ENCODE data around the gene ZNF747. TPM values are rescaled to one million over a fixed set of nuclear protein-coding genes. Genes with fewer than 3 reads are reported as not detected.
"Not testable (repeated sequence)": the region's sequence is repeated elsewhere in the genome, so short reads cannot be mapped to it uniquely, and the experiment has no call there.

The ZNF747 gene
- total RNA-seq, 4 donors from 2014 or later = 9.9 to 23.7 (median 19.6) TPM

DNA sequence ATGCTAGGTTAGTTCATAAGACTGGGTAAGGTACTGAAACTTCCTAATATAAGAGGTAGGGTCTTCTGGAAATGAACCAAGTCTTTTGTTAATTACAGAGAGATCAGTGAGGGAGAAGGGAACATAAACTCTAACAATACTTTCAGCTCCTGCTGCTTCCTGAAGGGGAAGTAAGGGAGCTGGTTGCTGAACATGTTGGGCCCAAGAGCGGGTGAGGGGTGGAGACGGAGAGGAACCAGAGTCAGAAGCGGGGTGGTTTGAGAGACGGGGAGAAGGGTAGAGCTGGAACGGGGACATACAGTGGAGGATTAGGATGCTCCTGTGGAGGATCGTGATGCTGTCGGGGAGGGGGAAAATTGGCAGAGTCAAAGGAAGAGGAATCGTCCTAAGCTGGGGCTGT is 11.5 kb upstream of the ZNF747 start:
- TF ChIP-seq, protein P1, sequence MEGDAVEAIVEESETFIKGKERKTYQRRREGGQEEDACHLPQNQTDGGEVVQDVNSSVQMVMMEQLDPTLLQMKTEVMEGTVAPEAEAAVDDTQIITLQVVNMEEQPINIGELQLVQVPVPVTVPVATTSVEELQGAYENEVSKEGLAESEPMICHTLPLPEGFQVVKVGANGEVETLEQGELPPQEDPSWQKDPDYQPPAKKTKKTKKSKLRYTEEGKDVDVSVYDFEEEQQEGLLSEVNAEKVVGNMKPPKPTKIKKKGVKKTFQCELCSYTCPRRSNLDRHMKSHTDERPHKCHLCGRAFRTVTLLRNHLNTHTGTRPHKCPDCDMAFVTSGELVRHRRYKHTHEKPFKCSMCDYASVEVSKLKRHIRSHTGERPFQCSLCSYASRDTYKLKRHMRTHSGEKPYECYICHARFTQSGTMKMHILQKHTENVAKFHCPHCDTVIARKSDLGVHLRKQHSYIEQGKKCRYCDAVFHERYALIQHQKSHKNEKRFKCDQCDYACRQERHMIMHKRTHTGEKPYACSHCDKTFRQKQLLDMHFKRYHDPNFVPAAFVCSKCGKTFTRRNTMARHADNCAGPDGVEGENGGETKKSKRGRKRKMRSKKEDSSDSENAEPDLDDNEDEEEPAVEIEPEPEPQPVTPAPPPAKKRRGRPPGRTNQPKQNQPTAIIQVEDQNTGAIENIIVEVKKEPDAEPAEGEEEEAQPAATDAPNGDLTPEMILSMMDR (IDR thresholded peaks at IDR 0.05) = no peak
- TF ChIP-seq POLR2A (IDR thresholded peaks at IDR 0.05) = no peak
- WGBS, 2 donors = 72 to 78% methylated on average over 8 of the region's 8 CpGs
- no peak overlapping the region for H3K4me3 ChIP-seq (ENCODE audit: low read depth, poor library complexity, severe bottlenecking)
- DNase-seq (ENCODE audit: low spot score in 2 of 2) = no peak
- intact Hi-C loops (cut with DNase I; ENCODE audit: low total_unique reads) = no loop called here

DNA sequence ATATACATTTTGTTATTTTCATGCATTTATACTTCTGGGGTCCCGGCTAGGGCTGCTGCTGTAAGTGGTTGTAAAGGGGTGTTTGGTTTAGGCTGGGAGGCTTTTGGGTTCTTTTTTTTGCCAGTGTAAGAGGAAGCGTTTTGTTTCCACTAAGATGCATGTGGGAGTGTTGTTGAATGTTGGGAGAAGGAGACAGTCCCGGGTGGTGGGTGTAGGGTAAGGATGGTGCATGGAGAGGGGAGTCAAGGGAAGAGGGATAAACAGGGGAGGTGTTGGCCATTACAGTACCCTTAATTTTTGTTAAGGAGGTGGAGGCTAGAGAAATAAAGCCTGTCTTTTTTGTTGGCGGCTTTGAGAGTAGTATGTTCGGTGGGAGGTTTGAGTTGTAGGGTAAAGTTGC is 8.4 kb upstream of the ZNF747 start:
- 83 to 87% methylated on average over 5 of the region's 5 CpGs for WGBS, 2 donors
- intact Hi-C loops (cut with DNase I; ENCODE audit: low total_unique reads) = no loop called here
- no peak overlapping the region for H3K4me3 ChIP-seq (ENCODE audit: low read depth, poor library complexity, severe bottlenecking)
- no peak for DNase-seq (ENCODE audit: low spot score in 2 of 2)
- TF ChIP-seq, protein P1 (IDR thresholded peaks at IDR 0.05) = no peak
- TF ChIP-seq POLR2A (IDR thresholded peaks at IDR 0.05) = no peak

DNA sequence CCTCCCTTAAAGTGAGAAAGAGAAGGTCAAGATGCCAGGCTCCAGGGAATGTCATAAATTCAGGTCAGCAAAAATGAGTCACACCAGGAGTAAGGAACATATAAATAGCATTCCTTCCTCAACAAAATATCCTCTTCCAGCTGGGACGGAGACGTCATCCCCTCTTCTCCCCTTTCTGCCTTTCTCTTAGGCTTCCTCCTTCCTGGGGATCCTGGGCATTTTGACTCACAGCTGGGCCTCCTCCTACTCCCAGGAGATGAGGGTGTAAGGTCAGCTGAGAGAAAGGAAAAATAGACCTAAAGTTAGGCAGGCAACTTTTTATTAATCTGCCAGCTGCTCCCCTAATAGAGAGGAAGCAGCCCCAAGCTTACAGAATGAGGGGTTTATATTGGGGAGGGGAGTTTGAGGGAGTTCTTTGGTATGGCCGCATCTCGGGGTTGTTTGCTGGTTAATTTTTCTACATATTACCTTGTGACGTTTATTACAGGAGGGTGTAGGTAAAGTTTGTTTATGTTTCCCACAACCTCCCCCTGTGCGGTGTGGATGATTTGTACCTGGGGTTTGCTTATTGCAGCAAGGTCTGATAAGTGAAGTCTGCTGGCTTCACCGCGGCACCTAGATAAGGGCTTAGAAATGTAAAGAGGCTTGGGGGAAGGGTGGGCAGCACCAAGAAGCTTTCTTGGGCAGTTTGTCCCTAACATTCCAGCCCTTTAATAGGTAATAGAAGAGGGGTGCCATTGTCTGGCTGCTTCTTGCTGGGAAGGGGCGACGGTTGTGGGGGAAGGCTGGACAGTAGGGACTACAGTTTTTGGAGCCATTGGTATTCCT is 7.1 kb upstream of the ZNF747 start:
- TF ChIP-seq POLR2A (IDR thresholded peaks at IDR 0.05) = no peak
- TF ChIP-seq, protein P1 (IDR thresholded peaks at IDR 0.05) = no peak
- H3K4me3 ChIP-seq (ENCODE audit: low read depth, poor library complexity, severe bottlenecking) = no peak overlapping the region
- intact Hi-C loops (cut with DNase I; ENCODE audit: low total_unique reads) = no loop called here
- no peak for DNase-seq (ENCODE audit: low spot score in 2 of 2)
- WGBS, 2 donors = 70 to 73% methylated on average over 10 of the region's 10 CpGs

GRCh38 chr16:30540916-30541464 is 6.3 kb upstream of the ZNF747 start:
- intact Hi-C loops (cut with DNase I; ENCODE audit: low total_unique reads); DNase-seq (ENCODE audit: low spot score in 2 of 2); H3K4me3 ChIP-seq (ENCODE audit: low read depth, poor library complexity, severe bottlenecking): not testable (repeated sequence)
- 81 to 86% methylated on average over 9 of the region's 9 CpGs for WGBS, 2 donors

- intact Hi-C loops (cut with DNase I; ENCODE audit: low total_unique reads); H3K4me3 ChIP-seq (ENCODE audit: low read depth, poor library complexity, severe bottlenecking); DNase-seq (ENCODE audit: low spot score in 2 of 2): not testable (repeated sequence)
- WGBS, 2 donors = 91 to 92% methylated on average over 13 of the region's 13 CpGs
These were observed 5.4 kb upstream of the ZNF747 start for GRCh38 chr16:30539986-30540526.

- H3K4me3 ChIP-seq (ENCODE audit: low read depth, poor library complexity, severe bottlenecking) = no peak overlapping the region
- intact Hi-C loops (cut with DNase I; ENCODE audit: low total_unique reads) = no loop called here
- TF ChIP-seq POLR2A (IDR thresholded peaks at IDR 0.05) = no peak
- TF ChIP-seq, protein P1 (IDR thresholded peaks at IDR 0.05) = no peak
- DNase-seq (ENCODE audit: low spot score in 2 of 2) = no peak
- whole genome bisulfite sequencing, 2 donors = 86 to 88% methylated on average over 8 of the region's 8 CpGs
These were observed 4.6 kb upstream of the ZNF747 start for GRCh38 chr16:30539000-30539964.

DNA sequence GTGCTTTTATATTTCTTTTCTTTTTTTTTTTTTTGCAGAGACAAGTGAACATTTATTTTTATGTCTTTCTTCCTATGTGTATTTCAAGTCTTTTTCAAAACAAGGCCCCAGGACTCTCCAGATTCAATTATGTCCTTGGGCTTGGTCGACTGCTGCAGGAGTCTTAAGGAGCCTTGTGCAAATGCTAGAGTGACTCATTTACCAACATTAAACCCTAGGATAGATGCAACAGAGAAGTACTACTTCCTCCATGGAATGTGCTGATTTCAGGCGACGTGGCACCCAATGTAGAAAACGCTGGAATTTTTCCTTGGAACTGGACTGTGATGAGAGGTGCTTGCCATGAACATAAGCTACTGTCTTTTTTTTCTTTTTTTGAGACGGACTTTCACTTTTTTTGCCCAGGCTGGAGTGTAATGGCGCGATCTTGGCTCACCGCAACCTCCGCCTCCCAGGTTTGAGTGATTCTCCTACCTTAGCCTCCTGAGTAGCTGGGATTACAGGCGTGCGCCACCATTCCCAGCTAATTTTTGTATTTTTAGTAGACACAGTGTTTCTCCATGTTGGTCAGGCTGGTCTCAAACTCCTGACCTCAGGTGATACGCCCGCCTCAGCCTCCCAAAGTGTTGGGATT is 1.9 kb upstream of the ZNF747 start:
- DNase-seq (ENCODE audit: low spot score in 2 of 2); intact Hi-C loops (cut with DNase I; ENCODE audit: low total_unique reads); H3K4me3 ChIP-seq (ENCODE audit: low read depth, poor library complexity, severe bottlenecking): not testable (repeated sequence)
- 91 to 92% methylated on average over 13 of the region's 13 CpGs for WGBS, 2 donors

Measured in lower leg skin (tissue), 4 donors.